Activated CD4-positive, alpha-beta T cell treated with anti-CD3 and anti-CD28 coated beads, Interleukin-2, amount 10 ng/mL, durations not matched to agents 7 days and 5 days (primary cell): ENCODE measurements around the gene AMD1. TPM values are rescaled to one million over a fixed set of nuclear protein-coding genes. Genes with fewer than 3 reads are reported as not detected.

Experiments used
- total RNA-seq, 2 experiments: library from RNA; stranded (reverse); gene quantifications; one replicate each; pipeline ENCODE4 v1.2.3, GENCODE V29; 2021

AMD1 gene
- total RNA-seq, 2 experiments from 2014 or later: 76.5 to 103 TPM

Other genes starting within 250 kb of the AMD1 start
- gene CDK19, start 59.3 kb upstream of the AMD1 start, total RNA-seq: 10 to 100 TPM; 26.5 to 27.3 TPM
- gene GTF3C6, start 83.9 kb downstream of the AMD1 start, total RNA-seq: 10 to 100 TPM; 85.9 to 98.7 TPM
- 10 to 100 TPM; 21.6 to 21.9 TPM for gene RPF2, start 107.3 kb downstream of the AMD1 start, total RNA-seq
- gene SLC16A10, start 212.7 kb downstream of the AMD1 start, total RNA-seq: 1 to 10 TPM; 3.2 TPM